ENCODE measurements around the gene GAREM1. TPM values are rescaled to one million over a fixed set of nuclear protein-coding genes. Genes with fewer than 3 reads are reported as not detected.

Gene GAREM1
- total RNA-seq, 3 donors from 2014 or later = 7.8 to 13.4 (median 12.0) TPM

DNA sequence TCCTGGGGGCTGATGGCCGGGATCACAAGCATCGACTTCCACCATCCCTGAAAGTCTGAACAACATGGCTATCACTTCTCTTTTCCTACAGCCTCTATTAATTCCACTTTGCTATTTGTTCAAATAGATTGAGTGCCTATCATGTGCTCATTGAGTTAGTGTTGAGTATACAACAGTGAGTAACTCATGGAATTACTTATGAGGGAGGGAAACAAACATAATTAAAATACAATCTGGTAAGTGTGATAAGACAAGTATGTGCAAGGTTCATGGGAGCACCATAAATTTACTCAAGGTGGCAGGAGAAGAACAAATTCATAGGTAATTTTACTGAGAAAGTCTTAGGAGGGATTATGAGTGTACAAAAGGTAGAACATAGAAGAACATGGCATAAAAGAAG is 194.4 kb downstream of the GAREM1 start:
- Histone ChIP-seq H3K27ac (no peak overlapping the region), H3K36me3 (no peaks in the 10 kb centered on the region), H3K4me3 (no peak overlapping the region), H3K27me3 (no peaks in the 10 kb centered on the region), H3K4me1 (no peaks in the 10 kb centered on the region), H3K9me3 (no peaks in the 10 kb centered on the region)
- no peak for TF ChIP-seq POLR2AphosphoS5 (IDR thresholded peaks at IDR 0.05)
- TF ChIP-seq, protein P1, sequence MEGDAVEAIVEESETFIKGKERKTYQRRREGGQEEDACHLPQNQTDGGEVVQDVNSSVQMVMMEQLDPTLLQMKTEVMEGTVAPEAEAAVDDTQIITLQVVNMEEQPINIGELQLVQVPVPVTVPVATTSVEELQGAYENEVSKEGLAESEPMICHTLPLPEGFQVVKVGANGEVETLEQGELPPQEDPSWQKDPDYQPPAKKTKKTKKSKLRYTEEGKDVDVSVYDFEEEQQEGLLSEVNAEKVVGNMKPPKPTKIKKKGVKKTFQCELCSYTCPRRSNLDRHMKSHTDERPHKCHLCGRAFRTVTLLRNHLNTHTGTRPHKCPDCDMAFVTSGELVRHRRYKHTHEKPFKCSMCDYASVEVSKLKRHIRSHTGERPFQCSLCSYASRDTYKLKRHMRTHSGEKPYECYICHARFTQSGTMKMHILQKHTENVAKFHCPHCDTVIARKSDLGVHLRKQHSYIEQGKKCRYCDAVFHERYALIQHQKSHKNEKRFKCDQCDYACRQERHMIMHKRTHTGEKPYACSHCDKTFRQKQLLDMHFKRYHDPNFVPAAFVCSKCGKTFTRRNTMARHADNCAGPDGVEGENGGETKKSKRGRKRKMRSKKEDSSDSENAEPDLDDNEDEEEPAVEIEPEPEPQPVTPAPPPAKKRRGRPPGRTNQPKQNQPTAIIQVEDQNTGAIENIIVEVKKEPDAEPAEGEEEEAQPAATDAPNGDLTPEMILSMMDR (IDR thresholded peaks at IDR 0.05) = no peak
- no peak for TF ChIP-seq POLR2A (IDR thresholded peaks at IDR 0.05)
- intact Hi-C loops (cut with DNase I; ENCODE audit: low total_unique reads) = loop anchor here (10.0 kb wide), 1 partner anchor 279 kb away; no protein-coding TSS in a partner anchor
- DNase-seq (ENCODE audit: low spot score in 2 of 2) = no peak

DNA sequence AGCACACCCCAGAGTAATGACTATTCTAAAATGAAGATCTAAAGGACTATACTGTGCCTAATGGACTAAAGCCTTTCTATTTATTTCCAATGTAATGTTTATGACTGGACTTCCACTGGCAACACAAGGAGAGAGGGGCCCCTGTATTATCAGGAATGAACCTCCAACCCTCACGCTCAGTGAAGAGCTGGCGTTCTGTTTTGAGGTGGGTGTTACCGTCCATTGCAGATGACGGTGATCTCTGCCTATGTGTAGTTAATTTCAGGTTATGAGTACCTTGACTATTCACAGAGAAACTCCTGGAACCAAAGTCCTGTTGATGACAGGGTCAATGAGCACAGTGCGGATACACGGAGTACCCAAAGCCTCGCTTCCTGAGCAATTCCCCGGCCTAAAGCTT is 195.5 kb downstream of the GAREM1 start:
- no peak overlapping the region for H3K27ac ChIP-seq
- intact Hi-C loops (cut with DNase I; ENCODE audit: low total_unique reads) = loop anchor here (10.0 kb wide), 1 partner anchor 280 kb away; no protein-coding TSS in a partner anchor
- H3K27me3 ChIP-seq = no peaks in the 10 kb centered on the region
- H3K4me1 ChIP-seq = no peaks in the 10 kb centered on the region
- no peak for DNase-seq (ENCODE audit: low spot score in 2 of 2)
- H3K4me3 ChIP-seq = no peak overlapping the region
- TF ChIP-seq POLR2AphosphoS5 (IDR thresholded peaks at IDR 0.05) (no peak), POLR2A (IDR thresholded peaks at IDR 0.05) (no peak)
- TF ChIP-seq, protein P1 (IDR thresholded peaks at IDR 0.05) = no peak
- H3K36me3 ChIP-seq = no peaks in the 10 kb centered on the region
- no peaks in the 10 kb centered on the region for H3K9me3 ChIP-seq

DNA sequence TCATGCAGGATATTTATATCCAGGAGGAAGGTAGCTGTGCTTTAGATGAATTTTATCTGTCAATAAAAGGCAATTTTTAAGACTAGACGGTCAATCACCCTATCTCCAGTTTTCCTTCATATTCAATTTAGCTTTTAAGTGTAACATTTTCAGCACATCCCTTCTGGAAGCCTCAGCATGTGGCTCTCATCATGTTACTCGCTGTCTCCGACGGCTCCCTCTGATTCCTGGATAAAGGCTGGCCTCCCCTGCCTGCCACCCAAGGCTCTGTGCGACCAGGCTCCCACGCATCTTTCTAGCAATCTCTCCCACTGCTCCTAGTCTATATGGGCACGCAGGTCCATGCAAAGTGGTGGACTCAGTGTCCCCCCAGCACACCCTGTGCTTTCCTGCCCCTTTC is 196.4 kb downstream of the GAREM1 start:
- intact Hi-C loops (cut with DNase I; ENCODE audit: low total_unique reads) = loop anchor here (10.0 kb wide), 1 partner anchor 280 kb away; no protein-coding TSS in a partner anchor
- Histone ChIP-seq H3K4me1 (no peaks in the 10 kb centered on the region), H3K27ac (no peak overlapping the region), H3K9me3 (no peaks in the 10 kb centered on the region), H3K27me3 (no peaks in the 10 kb centered on the region), H3K4me3 (no peak overlapping the region), H3K36me3 (no peaks in the 10 kb centered on the region)
- TF ChIP-seq POLR2A (IDR thresholded peaks at IDR 0.05) = no peak
- TF ChIP-seq, protein P1 (IDR thresholded peaks at IDR 0.05) = no peak
- no peak for TF ChIP-seq POLR2AphosphoS5 (IDR thresholded peaks at IDR 0.05)
- DNase-seq (ENCODE audit: low spot score in 2 of 2) = no peak

DNA sequence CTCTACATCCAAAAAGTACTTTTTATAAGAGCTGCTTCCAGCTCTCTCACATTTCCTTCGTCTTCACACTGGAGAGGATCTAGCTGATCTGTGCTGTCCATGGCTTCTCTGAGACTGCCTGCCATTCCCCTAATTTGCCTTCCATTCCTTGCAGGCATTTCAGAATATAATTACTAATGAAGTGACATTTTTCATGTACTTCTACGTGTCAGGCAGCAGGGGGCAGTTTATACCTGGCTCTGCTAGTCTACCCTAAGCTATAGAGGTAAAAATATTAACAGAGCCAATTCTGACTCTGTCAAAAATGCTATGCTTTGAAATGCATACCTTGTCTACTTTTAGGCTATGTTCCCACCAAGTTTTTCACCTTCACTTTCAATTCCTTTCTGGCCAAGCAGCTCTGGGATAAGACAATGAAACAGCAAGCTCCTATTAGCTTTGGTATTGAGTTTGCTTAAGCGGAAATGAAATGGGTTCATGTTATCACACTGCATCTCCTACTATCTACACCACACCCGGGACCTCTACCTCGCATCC is 198.9 kb downstream of the GAREM1 start:
- Histone ChIP-seq H3K27me3 (no peaks in the 10 kb centered on the region), H3K9me3 (no peaks in the 10 kb centered on the region), H3K27ac (no peak overlapping the region), H3K36me3 (no peaks in the 10 kb centered on the region), H3K4me3 (no peak overlapping the region), H3K4me1 (no peaks in the 10 kb centered on the region)
- DNase-seq (ENCODE audit: low spot score in 2 of 2) = no peak
- intact Hi-C loops (cut with DNase I; ENCODE audit: low total_unique reads) = loop anchor here (10.0 kb wide), 1 partner anchor 283 kb away; no protein-coding TSS in a partner anchor
- TF ChIP-seq POLR2A (IDR thresholded peaks at IDR 0.05) (no peak), POLR2AphosphoS5 (IDR thresholded peaks at IDR 0.05) (peak in 1 of 3 donors; percentile 19)
- TF ChIP-seq, protein P1 (IDR thresholded peaks at IDR 0.05) = peak in 2 of 3 donors; percentile 66 to 78

DNA sequence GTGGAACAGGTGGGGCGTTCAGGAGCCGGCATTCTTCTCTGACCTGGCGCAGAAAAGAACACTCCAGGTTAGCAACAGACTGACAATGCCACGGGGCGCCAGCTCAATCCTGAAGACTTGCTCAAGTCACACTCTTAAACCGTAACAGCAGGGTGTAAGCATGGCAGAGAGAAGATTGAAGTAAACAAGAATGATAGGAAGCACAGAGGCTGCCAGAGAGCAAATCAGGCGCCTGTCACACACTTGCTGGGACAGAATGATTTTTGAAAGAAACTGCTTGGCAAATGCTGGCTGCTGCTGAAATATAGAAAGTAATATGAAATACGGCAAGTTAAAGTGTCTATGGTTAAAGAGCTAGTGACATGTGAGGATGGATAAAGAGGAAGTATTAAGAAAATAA is 200.3 kb downstream of the GAREM1 start:
- DNase-seq (ENCODE audit: low spot score in 2 of 2) = no peak
- TF ChIP-seq POLR2AphosphoS5 (IDR thresholded peaks at IDR 0.05) (no peak), POLR2A (IDR thresholded peaks at IDR 0.05) (no peak)
- TF ChIP-seq, protein P1 (IDR thresholded peaks at IDR 0.05) = no peak
- intact Hi-C loops (cut with DNase I; ENCODE audit: low total_unique reads) = loop anchor here (10.0 kb wide), 1 partner anchor 284 kb away; no protein-coding TSS in a partner anchor
- Histone ChIP-seq H3K27ac (no peak overlapping the region), H3K36me3 (no peaks in the 10 kb centered on the region), H3K4me1 (no peaks in the 10 kb centered on the region), H3K4me3 (no peak overlapping the region), H3K9me3 (no peaks in the 10 kb centered on the region), H3K27me3 (no peaks in the 10 kb centered on the region)
